ENCODE results near the gene WDR46. TPM values are rescaled to one million over a fixed set of nuclear protein-coding genes. Genes with fewer than 3 reads are reported as not detected.
A peak's percentile ranks its signal among the peaks of the same experiment; 100 is the strongest.

The WDR46 gene
- total and polyA plus RNA-seq, 2 of the 13 experiments (the other 11 are each of a cell fraction or from before 2014, with no cell fraction given), result 47.4 to 105 TPM

DNA sequence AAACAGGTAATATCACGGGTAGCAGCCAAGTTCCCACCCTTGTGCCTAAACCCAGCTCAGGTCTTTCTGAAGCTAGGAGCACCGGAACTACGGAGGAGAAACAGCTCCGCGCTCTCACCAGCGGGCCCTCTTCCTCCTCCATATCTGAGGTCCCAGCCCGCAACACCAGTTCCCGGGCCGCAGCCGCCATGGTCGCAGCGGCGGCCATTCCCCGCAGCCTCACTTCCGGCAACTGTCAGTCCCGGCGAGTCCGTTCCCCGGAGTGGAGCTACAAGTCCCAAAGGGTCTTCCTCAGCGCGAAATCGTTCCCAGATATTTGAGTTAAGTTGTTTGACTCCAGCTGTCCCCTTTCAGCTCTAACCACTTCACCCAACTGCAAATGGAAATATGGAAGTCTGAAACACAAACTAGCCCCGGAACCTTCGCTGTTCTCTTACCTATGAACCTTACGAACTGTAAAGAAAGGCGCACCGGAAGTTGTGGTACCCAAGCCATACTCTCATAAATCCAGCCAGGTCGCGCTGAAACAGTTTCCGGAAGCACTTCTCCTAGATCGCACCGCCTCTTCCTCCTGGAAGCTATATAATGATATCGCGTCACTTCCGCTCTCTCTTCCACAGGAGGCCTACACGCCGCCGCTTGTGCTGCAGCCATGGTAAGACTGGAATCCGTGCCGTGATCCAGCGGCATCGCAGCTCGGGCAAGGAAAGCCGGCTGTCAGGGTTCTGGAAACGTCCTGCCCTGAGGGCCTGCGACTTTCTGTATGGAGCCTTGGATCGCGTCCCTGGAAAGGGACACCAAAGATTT lies 17.4 kb downstream of the WDR46 start, which contains the start of the genes RPS18 and VPS52 (continued):
- TF ChIP-seq ZSCAN5A (CRISPR knock-in tag; IDR thresholded peaks at IDR 0.05; ENCODE audit: borderline replicate concordance) (peak; percentile 85), CENPT (CRISPR knock-in tag; IDR thresholded peaks at IDR 0.05; ENCODE audit: low read depth) (no peak; the same call in 1 of the 2 replicates), ZNF333 (CRISPR knock-in tag; IDR thresholded peaks at IDR 0.05; ENCODE audit: borderline replicate concordance) (no peak; the same call in 1 of the 2 replicates), ZFP37 (CRISPR knock-in tag; IDR thresholded peaks at IDR 0.05; ENCODE audit: borderline replicate concordance) (peak; percentile 83; the same call in 1 of the 2 replicates), ZSCAN12 (CRISPR knock-in tag; IDR thresholded peaks at IDR 0.05) (peak; percentile 52; the same call in 1 of the 2 replicates), YY1 (IDR thresholded peaks at IDR 0.05; ENCODE audit: insufficient read depth, insufficient replicate concordance, low read depth, low read length) (peak; percentile 97), ZFX (CRISPR knock-in tag; IDR thresholded peaks at IDR 0.05; ENCODE audit: low read depth) (peak; percentile 98), ZBTB39 (CRISPR knock-in tag; IDR thresholded peaks at IDR 0.05) (peak; percentile 93; the same call in 1 of the 2 replicates), KLF6 (CRISPR knock-in tag; IDR thresholded peaks at IDR 0.05) (peak; percentile 88; the same call in 1 of the 2 replicates), ZFP62 (CRISPR knock-in tag; IDR thresholded peaks at IDR 0.05) (no peak), ZNF558 (CRISPR knock-in tag; IDR thresholded peaks at IDR 0.05; ENCODE audit: borderline replicate concordance) (peak; percentile 70), ELF3 (CRISPR knock-in tag; IDR thresholded peaks at IDR 0.05) (peak; percentile 88), KDM5B (CRISPR knock-in tag; IDR thresholded peaks at IDR 0.05; ENCODE audit: borderline replicate concordance) (peak; percentile 85; the same call in 1 of the 2 replicates), GABPA (IDR thresholded peaks at IDR 0.05; ENCODE audit: low read depth, low read length) (peak; percentile 78), GABPA (CRISPR knock-in tag; IDR thresholded peaks at IDR 0.05; ENCODE audit: low read depth) (peak; percentile 98), DZIP1 (CRISPR knock-in tag; IDR thresholded peaks at IDR 0.05) (peak; percentile 91; the same call in 1 of the 2 replicates), ZNF432 (CRISPR knock-in tag; IDR thresholded peaks at IDR 0.05; ENCODE audit: borderline replicate concordance) (no peak), THRA (CRISPR knock-in tag; IDR thresholded peaks at IDR 0.05; ENCODE audit: borderline replicate concordance) (peak; percentile 73)
